GM23248 (cell line): ENCODE results near the gene GRHPR.

Experiments
- EZH2 ChIP-seq: fragments of 200-600 bp; sonication (generic); IDR thresholded peaks from 2 replicates; pipeline ENCODE4 v1.6.1; 2018; ENCODE audit warnings: antibody characterized with exemption, mild to moderate bottlenecking; ENCODE audit not compliant: insufficient read depth, poor library complexity, severe bottlenecking
- EZH2phosphoT487 ChIP-seq: fragments of 200-600 bp; sonication (generic); IDR thresholded peaks from 2 replicates; pipeline ENCODE4 v1.6.1; 2018; ENCODE audit warnings: antibody characterized with exemption, moderate library complexity, mild to moderate bottlenecking, low read depth; ENCODE audit not compliant: insufficient read depth

- no peak for TF ChIP-seq EZH2
- no peak for TF ChIP-seq EZH2phosphoT487
Measured at GRCh38 chr9:37422289-37423104, at the start of gene GRHPR.
